WTC11 (cell line): ENCODE data around the gene PDSS2.

Experiments used
- NFYB ChIP-seq: sonication (generic); formaldehyde crosslinking; conservative IDR thresholded peaks from 2 replicates; pipeline ENCODE4 v1.8.0; 2022; ENCODE audit warnings: low read depth, missing genetic modification reagents
- ZNF219 ChIP-seq: sonication (generic); formaldehyde crosslinking; IDR thresholded peaks from 2 replicates; pipeline ENCODE4 v1.8.0; 2023; ENCODE audit warnings: missing genetic modification reagents, mild to moderate bottlenecking, borderline replicate concordance
- TF ChIP-seq, protein P1 (sequence below): fragments of 250-450 bp; sonication (Bioruptor Pico); IDR thresholded peaks from 2 replicates; pipeline ENCODE4 v1.9.0; 2021; ENCODE audit warnings: mild to moderate bottlenecking

DNA sequence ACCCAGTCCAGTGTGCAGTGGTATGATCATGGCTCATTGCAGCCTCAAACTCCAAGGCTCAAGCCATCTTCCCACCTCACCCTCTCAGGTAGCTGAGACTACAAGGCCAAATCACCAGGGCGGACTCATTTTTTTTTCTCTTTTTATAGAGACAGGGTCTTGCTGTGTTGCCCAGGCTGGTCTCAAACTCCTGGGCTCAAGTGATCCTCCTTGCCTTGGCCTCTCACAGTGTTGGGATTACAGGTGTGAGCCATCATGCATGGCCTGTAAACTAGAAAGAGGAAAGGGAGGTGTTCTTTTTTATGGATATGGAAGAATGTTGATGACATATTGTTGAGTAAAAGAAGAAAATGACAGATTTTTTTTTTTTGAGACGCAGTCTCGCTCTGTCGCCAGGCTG lies 339.0 kb downstream of the PDSS2 start:
- TF ChIP-seq NFYB (no peak), ZNF219 (no peak)
- TF ChIP-seq, protein P1, sequence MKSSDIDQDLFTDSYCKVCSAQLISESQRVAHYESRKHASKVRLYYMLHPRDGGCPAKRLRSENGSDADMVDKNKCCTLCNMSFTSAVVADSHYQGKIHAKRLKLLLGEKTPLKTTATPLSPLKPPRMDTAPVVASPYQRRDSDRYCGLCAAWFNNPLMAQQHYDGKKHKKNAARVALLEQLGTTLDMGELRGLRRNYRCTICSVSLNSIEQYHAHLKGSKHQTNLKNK (CRISPR knock-in tag) = no peak
